Lower lobe of right lung (tissue), 2 donors: ENCODE measurements around the gene NSUN7. TPM values are rescaled to one million over a fixed set of nuclear protein-coding genes. Genes with fewer than 3 reads are reported as not detected.

Experiments used
- ATAC-seq, 2 donors: fragments of 200-7000 bp; cut with Tn5 transposase; one replicate each; pipeline ENCODE4 v1.9.1; 2020 to 2022; ENCODE audit warnings: mild to moderate bottlenecking in 2 of 2, moderate library complexity in 2 of 2
- DNase-seq: peaks from one replicate; pipeline ENCODE4 v3.0.0-alpha.2; 2020
- H3K27ac ChIP-seq: fragments of 200-600 bp; one replicate; pipeline ENCODE4 v1.8.0; 2022
- H3K27me3 ChIP-seq: fragments of 200-600 bp; one replicate; pipeline ENCODE4 v1.8.0; 2022; ENCODE audit warnings: low read depth
- H3K36me3 ChIP-seq: fragments of 200-600 bp; one replicate; pipeline ENCODE4 v1.8.0; 2022; ENCODE audit warnings: mild to moderate bottlenecking
- H3K4me1 ChIP-seq: fragments of 200-600 bp; one replicate; pipeline ENCODE4 v1.8.0; 2022
- H3K4me3 ChIP-seq: fragments of 200-600 bp; one replicate; pipeline ENCODE4 v1.8.0; 2022; ENCODE audit warnings: mild to moderate bottlenecking
- H3K9me3 ChIP-seq: fragments of 200-600 bp; one replicate; pipeline ENCODE4 v1.8.0; 2022
- CTCF ChIP-seq: fragments of 200-600 bp; IDR thresholded peaks from one replicate; pipeline ENCODE4 v1.8.0; 2022; ENCODE audit warnings: antibody characterized with exemption, mild to moderate bottlenecking
- intact Hi-C: fragments of 100-400 bp; cut with DNase I; formaldehyde crosslinking; loops from one replicate; pipeline ENCODE4 v1.11.0; 2022
- total RNA-seq: library from RNA; stranded (reverse); fragmentation: NEBNext Ultra II Directional; extraction: Animal tissue kit (Norgen Biotek cat#: 25700); gene quantifications from one replicate; pipeline ENCODE4 v1.2.1, GENCODE V29; 2021
- donor health status: DM: no; HTN: yes; CAD: no; lungs with severe emphysema.

NSUN7 gene
- total RNA-seq, 1 donor from 2014 or later, result 9.2 TPM

- Histone ChIP-seq H3K27me3 (no peaks in the 10 kb centered on the region), H3K4me1 (peaks cover 7% of the 10 kb centered on the region), H3K4me3 (no peak overlapping the region), H3K9me3 (no peaks in the 10 kb centered on the region), H3K27ac (no peak overlapping the region), H3K36me3 (no peaks in the 10 kb centered on the region)
- no peak for DNase-seq
- TF ChIP-seq CTCF, result peak; percentile 36
- intact Hi-C loops, result no loop called here
- ATAC-seq, result peak in 1 of 2 donors; percentile 56
Measured at GRCh38 chr4:40736910-40737309, 12.8 kb upstream of the NSUN7 start.

- DNase-seq (no peak), ATAC-seq (no peak)
- TF ChIP-seq CTCF, result no peak
- Histone ChIP-seq H3K9me3 (no peaks in the 10 kb centered on the region), H3K27me3 (no peaks in the 10 kb centered on the region), H3K36me3 (no peaks in the 10 kb centered on the region), H3K4me3 (no peak overlapping the region), H3K27ac (no peak overlapping the region), H3K4me1 (no peaks in the 10 kb centered on the region)
- intact Hi-C loops, result no loop called here
Measured at GRCh38 chr4:40737879-40738278, 11.9 kb upstream of the NSUN7 start.

DNA sequence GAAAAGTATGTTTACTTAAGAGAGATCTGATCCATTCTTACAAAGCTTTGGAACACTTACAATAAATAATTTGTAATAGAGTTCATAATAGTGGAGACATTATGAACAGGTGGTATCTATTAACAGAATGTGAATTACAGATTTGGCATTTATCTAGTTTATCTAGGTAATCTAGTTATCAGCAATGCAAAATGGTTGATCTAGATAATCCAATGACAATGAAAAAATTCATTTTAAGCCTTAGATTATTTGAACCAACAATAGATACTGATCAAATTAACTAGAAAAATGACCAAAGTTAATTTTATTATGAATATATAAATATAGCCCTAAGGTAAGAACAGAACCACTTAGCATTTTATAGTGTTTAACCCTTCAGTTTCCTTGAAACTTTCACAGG lies 10.4 kb upstream of the NSUN7 start:
- DNase-seq (no peak), ATAC-seq (no peak)
- Histone ChIP-seq H3K27me3 (no peaks in the 10 kb centered on the region), H3K4me3 (no peak overlapping the region), H3K9me3 (no peaks in the 10 kb centered on the region), H3K36me3 (no peaks in the 10 kb centered on the region), H3K27ac (no peak overlapping the region), H3K4me1 (no peaks in the 10 kb centered on the region)
- intact Hi-C loops, result no loop called here
- no peak for TF ChIP-seq CTCF

GRCh38 chr4:40744218-40744617 lies 5.5 kb upstream of the NSUN7 start:
- H3K4me3 ChIP-seq, result no peak overlapping the region
- peak in 1 of 2 donors; percentile 23 for ATAC-seq
- DNase-seq, result no peak
- H3K27ac ChIP-seq, result no peak overlapping the region
- no peak for TF ChIP-seq CTCF
- no peaks in the 10 kb centered on the region for H3K9me3 ChIP-seq
- H3K4me1 ChIP-seq, result no peaks in the 10 kb centered on the region
- H3K36me3 ChIP-seq, result no peaks in the 10 kb centered on the region
- intact Hi-C loops, result no loop called here
- H3K27me3 ChIP-seq, result peaks cover 4% of the 10 kb centered on the region

DNA sequence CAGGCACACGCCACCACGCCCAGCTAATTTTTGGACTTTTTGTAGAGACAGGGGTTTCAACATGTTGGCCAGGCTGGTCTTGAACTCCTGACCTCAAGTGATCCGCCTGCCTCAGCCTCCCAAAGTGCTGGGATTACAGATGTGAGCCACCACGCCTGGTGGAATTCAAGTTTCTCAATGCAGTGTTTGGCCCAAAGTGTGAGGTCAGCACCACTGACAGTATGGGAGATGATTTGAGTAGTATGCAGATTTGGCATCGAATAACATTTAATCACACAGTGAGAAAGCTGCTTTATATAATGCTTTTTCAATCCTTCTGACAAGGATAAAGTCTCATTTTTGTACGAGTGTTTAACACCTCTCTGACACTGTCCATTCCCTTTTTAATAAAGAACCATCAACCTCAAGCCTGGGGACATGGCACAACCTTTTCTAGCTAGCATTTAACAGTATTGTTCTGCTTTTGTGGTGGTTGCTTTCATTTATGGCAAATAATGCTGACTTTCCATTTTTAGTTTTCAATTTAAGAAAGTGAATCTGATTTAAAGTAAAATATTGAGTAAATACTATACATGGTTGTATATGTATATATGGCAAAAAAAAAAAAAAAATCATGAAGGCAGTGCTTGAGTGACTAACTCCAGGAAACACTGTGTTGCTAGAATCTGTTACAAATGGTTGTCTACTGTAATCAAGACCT lies 4.3 kb upstream of the NSUN7 start:
- no peak for DNase-seq
- intact Hi-C loops, result no loop called here

More for the DNA sequence above, 4.3 kb upstream of the NSUN7 start:
- peaks cover 15% of the 10 kb centered on the region for H3K27me3 ChIP-seq
- H3K4me3 ChIP-seq, result no peak overlapping the region
- ATAC-seq, result no peak
- H3K9me3 ChIP-seq, result no peaks in the 10 kb centered on the region
- peaks cover 8% of the 10 kb centered on the region for H3K4me1 ChIP-seq
- H3K36me3 ChIP-seq, result no peaks in the 10 kb centered on the region
- TF ChIP-seq CTCF, result no peak
- H3K27ac ChIP-seq, result no peak overlapping the region
